Astrocyte of the spinal cord (primary cell): ENCODE results near the gene LRRC18.

Source experiments
- DNase-seq: peaks from one replicate; pipeline ENCODE4 v3.0.0; 2011; ENCODE audit warnings: low read depth, low spot score
- H3K4me3 ChIP-seq: 2 replicates; pipeline ENCODE4 v1.5.1; 2011; ENCODE audit warnings: low read depth, mild to moderate bottlenecking, low read length, moderate library complexity
- in situ Hi-C: cut with HindIII; loops from 2 replicates; pipeline ENCODE4 v1.10.0; 2017; ENCODE audit warnings: low sequenced_read_pairs
- TF ChIP-seq, protein P1 (sequence below): IDR thresholded peaks from 2 replicates; pipeline ENCODE4 v1.5.1; 2012; ENCODE audit warnings: low read depth, mild to moderate bottlenecking, low read length, inconsistent platforms

The LRRC18 gene

DNA sequence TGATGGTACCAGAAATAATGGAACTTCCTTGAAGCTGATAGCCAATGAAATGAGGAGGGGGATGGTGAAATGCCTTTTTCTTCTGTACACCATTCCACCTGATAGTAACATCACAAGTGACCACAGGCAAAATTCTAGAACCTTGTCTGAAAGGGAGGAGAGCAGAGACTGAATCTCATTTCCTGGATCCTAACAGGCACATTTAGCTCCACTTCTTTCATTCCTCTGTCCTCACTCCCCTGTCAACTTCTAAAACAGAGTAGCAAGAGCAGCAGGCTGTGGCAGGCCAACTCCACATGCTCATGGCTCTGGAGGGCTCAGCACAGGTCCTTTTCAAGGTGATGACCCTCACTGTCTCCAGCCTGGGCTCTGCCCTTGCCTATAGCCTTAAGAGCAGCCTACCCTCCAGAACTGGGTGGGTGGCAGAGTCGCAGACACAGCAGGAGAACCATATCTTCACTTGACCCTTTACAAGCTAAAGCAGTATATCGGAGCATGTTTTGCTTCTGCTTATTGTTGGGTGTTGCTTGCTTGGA, at the start of gene LRRC18:
LRRC18 (minus strand) TSS at position 51 of the 536 bp plus-strand sequence. CDS start 25,685 bp downstream, outside the sequence.
- DNase-seq = no peak
- H3K4me3 ChIP-seq = no peak within 1 kb of the TSS
- in situ Hi-C loops = no loop called here
- TF ChIP-seq, protein P1, sequence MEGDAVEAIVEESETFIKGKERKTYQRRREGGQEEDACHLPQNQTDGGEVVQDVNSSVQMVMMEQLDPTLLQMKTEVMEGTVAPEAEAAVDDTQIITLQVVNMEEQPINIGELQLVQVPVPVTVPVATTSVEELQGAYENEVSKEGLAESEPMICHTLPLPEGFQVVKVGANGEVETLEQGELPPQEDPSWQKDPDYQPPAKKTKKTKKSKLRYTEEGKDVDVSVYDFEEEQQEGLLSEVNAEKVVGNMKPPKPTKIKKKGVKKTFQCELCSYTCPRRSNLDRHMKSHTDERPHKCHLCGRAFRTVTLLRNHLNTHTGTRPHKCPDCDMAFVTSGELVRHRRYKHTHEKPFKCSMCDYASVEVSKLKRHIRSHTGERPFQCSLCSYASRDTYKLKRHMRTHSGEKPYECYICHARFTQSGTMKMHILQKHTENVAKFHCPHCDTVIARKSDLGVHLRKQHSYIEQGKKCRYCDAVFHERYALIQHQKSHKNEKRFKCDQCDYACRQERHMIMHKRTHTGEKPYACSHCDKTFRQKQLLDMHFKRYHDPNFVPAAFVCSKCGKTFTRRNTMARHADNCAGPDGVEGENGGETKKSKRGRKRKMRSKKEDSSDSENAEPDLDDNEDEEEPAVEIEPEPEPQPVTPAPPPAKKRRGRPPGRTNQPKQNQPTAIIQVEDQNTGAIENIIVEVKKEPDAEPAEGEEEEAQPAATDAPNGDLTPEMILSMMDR = no peak

DNA sequence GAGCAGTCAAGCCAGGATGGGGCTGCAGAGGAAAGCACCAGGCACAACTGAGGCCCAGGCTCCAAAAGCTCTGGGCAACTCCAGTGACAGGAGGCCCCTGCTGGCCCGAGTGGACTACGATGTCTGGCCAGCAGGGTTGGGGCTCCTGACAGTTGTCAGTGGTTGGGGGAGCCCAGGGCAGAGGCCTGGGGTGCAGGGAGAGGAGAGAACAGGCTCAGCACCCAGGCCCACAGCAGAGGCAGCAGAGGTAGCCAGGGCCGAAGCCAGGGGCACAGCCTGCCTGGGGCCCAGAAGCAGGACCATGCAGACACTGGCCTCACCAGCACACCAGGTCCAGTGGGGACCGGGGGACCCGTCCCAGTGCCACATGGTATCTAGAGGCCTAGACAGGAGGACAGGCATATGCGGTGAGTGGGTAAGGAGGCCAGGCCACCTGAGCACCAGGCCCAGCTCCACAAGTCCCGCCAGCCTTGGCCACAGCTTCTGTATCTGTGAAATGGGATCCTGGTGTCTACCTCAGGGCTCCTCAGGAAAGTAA, 46.0 kb upstream of the LRRC18 start:
- in situ Hi-C loops = no loop called here
- TF ChIP-seq, protein P1 = no peak
- no peak overlapping the region for H3K4me3 ChIP-seq
- DNase-seq = no peak

DNA sequence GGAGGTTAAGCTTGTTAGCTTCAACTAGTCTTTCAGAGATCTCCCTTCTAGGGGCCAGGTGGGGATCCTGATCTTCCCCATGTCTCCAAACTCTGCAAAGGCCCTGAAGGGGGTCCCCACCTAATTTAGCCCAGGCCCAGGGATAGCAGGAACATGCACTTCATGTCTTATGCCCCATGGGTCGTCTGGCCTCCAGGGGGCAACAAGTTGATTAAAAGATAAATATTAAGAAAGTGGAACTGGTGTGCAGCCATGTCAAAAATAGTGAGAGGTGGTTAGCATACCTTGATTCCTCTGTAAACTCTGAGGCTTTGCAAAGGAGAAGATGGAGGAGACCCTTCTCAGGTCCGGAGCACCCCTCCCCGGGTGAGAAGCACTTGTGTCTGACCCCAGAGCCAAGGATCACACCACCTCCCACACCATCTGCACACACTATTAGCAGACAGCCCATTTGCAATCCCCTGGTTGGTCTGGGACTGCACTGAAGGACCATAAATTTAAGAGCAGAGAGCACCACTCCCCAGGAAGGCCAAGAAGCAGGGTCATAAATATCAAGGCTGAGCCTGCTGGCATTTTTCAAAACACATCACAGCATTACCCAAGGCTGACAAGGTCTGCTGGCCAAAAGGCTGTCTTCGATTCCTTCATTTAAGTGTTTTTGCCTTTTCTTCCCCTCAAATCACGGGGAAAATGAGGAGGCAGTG, 44.2 kb upstream of the LRRC18 start:
- TF ChIP-seq, protein P1 = no peak
- in situ Hi-C loops = no loop called here
- no peak overlapping the region for H3K4me3 ChIP-seq
- no peak for DNase-seq

DNA sequence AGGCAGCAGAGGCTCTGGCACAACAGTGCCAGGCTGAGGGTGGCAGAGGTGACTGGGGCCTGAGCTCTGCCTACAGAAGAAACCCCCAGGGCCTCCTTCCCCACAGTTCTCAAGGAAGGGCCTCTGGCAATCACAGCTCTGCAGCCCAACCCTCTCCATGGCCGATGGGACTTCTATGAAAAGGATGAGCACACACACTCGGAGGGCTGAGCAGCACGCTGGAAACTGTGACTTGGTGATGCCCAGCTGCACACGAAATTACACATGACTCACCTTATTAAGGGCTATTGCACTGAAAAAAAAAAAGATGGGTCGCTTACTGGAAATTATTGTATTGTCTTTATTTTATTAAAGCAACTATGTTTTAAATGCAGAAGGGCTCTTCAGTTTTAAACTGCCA, 42.9 kb upstream of the LRRC18 start:
- in situ Hi-C loops = no loop called here
- no peak for DNase-seq
- TF ChIP-seq, protein P1 = no peak
- no peak overlapping the region for H3K4me3 ChIP-seq

DNA sequence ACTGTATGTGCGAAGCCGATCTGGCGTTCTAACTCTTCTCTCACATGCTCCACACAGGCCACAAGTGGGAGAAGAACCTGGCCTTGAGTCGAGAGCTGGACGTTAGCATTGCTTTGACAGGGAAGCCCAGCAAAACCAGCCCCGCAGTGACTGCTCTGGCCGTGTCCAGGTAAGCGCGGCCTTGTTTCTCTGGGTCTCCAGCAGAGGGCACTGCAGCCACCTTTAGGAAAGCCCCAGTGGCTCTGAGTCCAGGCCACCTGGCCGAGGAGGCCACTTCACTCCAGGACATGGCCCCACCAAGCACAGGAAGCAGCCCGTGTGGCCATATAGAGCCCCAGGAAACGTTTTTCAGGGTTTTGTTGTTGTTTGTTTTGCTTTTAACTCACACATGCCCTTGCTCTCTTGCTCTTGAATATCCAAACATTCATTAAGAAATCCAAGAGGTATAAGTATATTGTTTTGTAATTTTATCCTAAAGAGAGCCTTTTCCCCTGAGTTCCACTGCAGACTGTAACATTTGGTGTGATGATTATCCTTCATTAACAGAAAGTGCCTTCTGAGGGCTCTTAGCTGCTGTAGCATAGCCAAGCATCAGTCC, 41.8 kb upstream of the LRRC18 start:
- no peak overlapping the region for H3K4me3 ChIP-seq
- TF ChIP-seq, protein P1 = peak; percentile 90
- peak; percentile 32 for DNase-seq
- in situ Hi-C loops = no loop called here

DNA sequence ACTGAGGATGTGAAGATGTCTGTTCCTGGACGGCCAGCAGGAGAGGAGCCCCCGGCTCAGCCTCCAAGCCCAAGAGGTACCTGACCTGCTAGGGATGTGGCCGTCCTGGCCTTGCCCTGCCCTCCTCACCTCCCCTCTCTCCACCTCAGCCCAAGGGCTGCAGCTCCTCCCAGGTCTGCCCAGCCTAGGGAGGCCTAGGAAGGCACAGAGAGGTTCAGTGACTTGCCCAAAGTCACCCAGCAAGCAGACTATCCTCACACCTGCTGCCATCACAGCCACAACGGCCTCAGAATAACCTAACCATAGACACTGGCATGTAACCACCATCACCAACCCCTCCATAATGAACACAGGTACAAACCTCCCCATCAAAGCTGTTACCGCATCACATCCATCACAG, 38.7 kb upstream of the LRRC18 start:
- TF ChIP-seq, protein P1 = no peak
- H3K4me3 ChIP-seq = no peak overlapping the region
- in situ Hi-C loops = no loop called here
- no peak for DNase-seq
